Fibroblast of pulmonary artery (primary cell): ENCODE measurements around the gene UBE2D3.
A peak's percentile ranks its signal among the peaks of the same experiment; 100 is the strongest.

Experiments used
- DNase-seq: peaks from one replicate; pipeline ENCODE4 v3.0.0-alpha.2; 2010; ENCODE audit warnings: low read depth
- H3K4me3 ChIP-seq: replicated peaks from 2 replicates; pipeline ENCODE4 v1.5.1; 2011; ENCODE audit warnings: low read depth, mild to moderate bottlenecking, control low read depth, low read length, moderate library complexity
- CTCF ChIP-seq: IDR thresholded peaks from 2 replicates; pipeline ENCODE4 v1.5.1; 2011; ENCODE audit warnings: mild to moderate bottlenecking, control low read depth, low read length, inconsistent platforms; ENCODE audit errors: missing control alignments

The UBE2D3 gene

GRCh38 chr4:102828497-102828808, 1.1 kb upstream of the UBE2D3 start:
- DNase-seq = no peak
- no peak for TF ChIP-seq CTCF
- H3K4me3 ChIP-seq = peak overlapping the region; percentile 98

GRCh38 chr4:102827674-102828496, 534 bp upstream of the UBE2D3 start:
- peak overlapping the region; percentile 98 for H3K4me3 ChIP-seq
- no peak for TF ChIP-seq CTCF
- DNase-seq = peak; percentile 100

- H3K4me3 ChIP-seq = peak overlapping the region; percentile 98
- TF ChIP-seq CTCF = no peak
- no peak for DNase-seq
These were observed 1.1 kb downstream of the UBE2D3 start for GRCh38 chr4:102826105-102826889.

GRCh38 chr4:102825261-102826091, 1.9 kb downstream of the UBE2D3 start:
- peak; percentile 79 for DNase-seq
- TF ChIP-seq CTCF = no peak
- H3K4me3 ChIP-seq = peak overlapping the region; percentile 98

GRCh38 chr4:102824398-102824797, 3.0 kb downstream of the UBE2D3 start:
- H3K4me3 ChIP-seq = peak overlapping the region; percentile 98
- TF ChIP-seq CTCF = no peak
- no peak for DNase-seq

- peak overlapping the region; percentile 98 for H3K4me3 ChIP-seq
These were observed 3.5 kb downstream of the UBE2D3 start for GRCh38 chr4:102823897-102824296.

More at GRCh38 chr4:102823897-102824296, 3.5 kb downstream of the UBE2D3 start:
- no peak for TF ChIP-seq CTCF
- DNase-seq = no peak
